HepG2 (cell line): ENCODE data around the gene CD109. TPM values are rescaled to one million over a fixed set of nuclear protein-coding genes. Genes with fewer than 3 reads are reported as not detected.

Experiments
- ATAC-seq: fragments of 200-7000 bp; cut with Tn5 transposase; 3 replicates; pipeline ENCODE4 v1.9.1; 2020; ENCODE audit warnings: mild to moderate bottlenecking, moderate library complexity
- BruUV-seq: library from RNA; stranded (reverse); fragments of 400-500 nt; replicated peaks from 2 replicates; lab custom pipeline; 2021; lab: Mats Ljungman, UMichigan
- CTCF ChIA-PET: fragments of 300-600 bp; formaldehyde crosslinking; extraction: SDS; loops from one replicate; lab custom pipeline; 2021; ENCODE audit warnings: low total read pairs, inconsistent platforms, low intra/inter-chr PET ratio; lab: Yijun Ruan, JAX
- POLR2A ChIA-PET: fragments of 350-600 bp; sonication (Branson Sonifier 250); formaldehyde crosslinking; loops from one replicate; lab custom pipeline; 2020; ENCODE audit warnings: antibody characterized with exemption, inconsistent platforms; lab: Yijun Ruan, JAX
- DNase-seq: peaks from one replicate; pipeline ENCODE4 v3.0.0-alpha.2; 2015; ENCODE audit warnings: low spot score
- FAIRE-seq: peaks from 3 replicates; lab custom pipeline; 2011; peaks lifted over from hg19 to GRCh38; lab: Jason Lieb, UNC
- H2AFZ ChIP-seq: one replicate; pipeline ENCODE4 v1.6.1; 2011; ENCODE audit warnings: low read length, inconsistent platforms
- H3K27ac ChIP-seq: fragments of 300-600 bp; 3 replicates; pipeline ENCODE4 v1.8.0; 2011; ENCODE audit warnings: mixed run types, mild to moderate bottlenecking, mixed read lengths, low read length, inconsistent platforms; ENCODE audit not compliant: insufficient read depth; ENCODE audit errors: extremely low read length
- H3K27me3 ChIP-seq, 2 experiments: fragments of 200-600 bp in 1 of 2; 2 replicates in 1 of 2; 3 replicates in 1 of 2; pipeline versions ENCODE4 v1.6.0 to v1.8.0; 2011; ENCODE audit warnings: low read length in 2 of 2, mild to moderate bottlenecking in 2 of 2, moderate library complexity in 2 of 2, inconsistent platforms in 1 of 2; ENCODE audit not compliant: insufficient read depth in 2 of 2, control insufficient read depth in 1 of 2
- H3K36me3 ChIP-seq, 2 experiments: fragments of 200-600 bp in 1 of 2; replicated peaks in 1 of 2; 2 replicates in 1 of 2; 3 replicates in 1 of 2; pipeline versions ENCODE4 v1.5.1 to v1.8.0; 2011; ENCODE audit warnings: low read length in 2 of 2, inconsistent platforms in 1 of 2; ENCODE audit not compliant: insufficient read depth in 2 of 2, control insufficient read depth in 1 of 2
- H3K4me1 ChIP-seq: 2 replicates; pipeline ENCODE4 v1.5.1; 2012; ENCODE audit warnings: low read length, inconsistent platforms; ENCODE audit not compliant: insufficient read depth
- H3K4me2 ChIP-seq: 2 replicates; pipeline ENCODE4 v1.6.0; 2011; ENCODE audit warnings: low read depth, low read length, inconsistent platforms
- H3K4me3 ChIP-seq, 3 experiments: fragments of 200-600 bp in 1 of 3; sonication (generic), shearing (Covaris generic) in 1 of 3; replicated peaks in 1 of 3; 2 replicates each; pipeline ENCODE4 v1.5.1; 2011 to 2016; ENCODE audit warnings: low read length in 3 of 3, inconsistent platforms in 2 of 3, low read depth in 2 of 3, mild to moderate bottlenecking in 2 of 3, control low read depth in 1 of 3, mixed read lengths in 1 of 3; ENCODE audit not compliant: insufficient read depth in 1 of 3
- H3K79me2 ChIP-seq: one replicate; pipeline ENCODE4 v1.6.1; 2011; ENCODE audit warnings: low read length, inconsistent platforms; ENCODE audit not compliant: insufficient read depth
- H3K9ac ChIP-seq: 2 replicates; pipeline ENCODE4 v1.6.0; 2011; ENCODE audit warnings: mild to moderate bottlenecking, low read depth, low read length, inconsistent platforms; ENCODE audit not compliant: insufficient read depth
- H3K9me3 ChIP-seq: 2 replicates; pipeline ENCODE4 v1.5.1; 2012; ENCODE audit warnings: mild to moderate bottlenecking, low read length
- H4K20me1 ChIP-seq: 2 replicates; pipeline ENCODE4 v1.6.0; 2011; ENCODE audit warnings: inconsistent platforms, mild to moderate bottlenecking, low read length, moderate library complexity; ENCODE audit not compliant: insufficient read depth
- GABPB1 ChIP-seq: IDR thresholded peaks from 2 replicates; pipeline ENCODE4 v1.6.1; 2016; ENCODE audit warnings: mild to moderate bottlenecking, missing genetic modification reagents, moderate library complexity, missing compliant biosample characterization
- MATR3 ChIP-seq: sonication (generic); formaldehyde crosslinking; IDR thresholded peaks from 2 replicates; pipeline ENCODE4 v1.4.0; 2020; ENCODE audit warnings: missing genetic modification reagents
- MED13 ChIP-seq: sonication (generic); formaldehyde crosslinking; IDR thresholded peaks from 2 replicates; pipeline ENCODE4 v1.5.0; 2020; ENCODE audit warnings: missing genetic modification reagents
- MLLT10 ChIP-seq: sonication (generic); formaldehyde crosslinking; IDR thresholded peaks from 2 replicates; pipeline ENCODE4 v1.4.0; 2020; ENCODE audit warnings: missing genetic modification reagents
- PLSCR1 ChIP-seq: sonication (generic); formaldehyde crosslinking; IDR thresholded peaks from 2 replicates; pipeline ENCODE4 v1.5.0; 2020; ENCODE audit warnings: missing genetic modification reagents, mild to moderate bottlenecking, borderline replicate concordance
- SMAD1 ChIP-seq: sonication (generic); formaldehyde crosslinking; IDR thresholded peaks from 2 replicates; pipeline ENCODE4 v1.4.0; 2020; ENCODE audit warnings: missing genetic modification reagents, low read depth, mild to moderate bottlenecking, borderline replicate concordance
- ZHX2 ChIP-seq, 2 experiments: sonication (generic) in 1 of 2; formaldehyde crosslinking in 1 of 2; IDR thresholded peaks; 2 replicates each; pipeline versions ENCODE4 v1.6.1 to v1.9.0; 2014 to 2022; ENCODE audit warnings: antibody characterized with exemption in 1 of 2, borderline replicate concordance in 1 of 2, inconsistent platforms in 1 of 2, low read depth in 1 of 2, missing genetic modification reagents in 1 of 2
- ZNF510 ChIP-seq: sonication (generic); formaldehyde crosslinking; IDR thresholded peaks from 2 replicates; pipeline ENCODE4 v1.4.0; 2020; ENCODE audit warnings: low read depth, mild to moderate bottlenecking, missing genetic modification reagents
- ZSCAN30 ChIP-seq: sonication (generic); formaldehyde crosslinking; IDR thresholded peaks from 2 replicates; pipeline ENCODE4 v1.5.0; 2020; ENCODE audit warnings: mild to moderate bottlenecking, missing genetic modification reagents
- ZSCAN5A ChIP-seq: sonication (generic); formaldehyde crosslinking; IDR thresholded peaks from 2 replicates; pipeline ENCODE4 v1.8.0; 2022; ENCODE audit warnings: mild to moderate bottlenecking, missing genetic modification reagents, borderline replicate concordance
- WGBS: methylation state at CpG from one replicate; pipeline ENCODE4 v1.1.6; 2017; ENCODE audit warnings: low lambda C conversion rate; 5-methylcytosine and 5-hydroxymethylcytosine counted together
- in situ Hi-C: cut with HindIII; loops from 2 replicates; pipeline ENCODE4 v1.10.0; 2017; ENCODE audit warnings: low pct_unique_long_range_greater_than_20kb; ENCODE audit not compliant: extremely low pct_ligation_motif_present
- intact Hi-C: fragments of 100-400 bp; cut with micrococcal nuclease; formaldehyde crosslinking; loops from one replicate; pipeline ENCODE4 v1.10.0; 2022; ENCODE audit not compliant: unreplicated experiment
- polyA plus RNA-seq, 8 experiments: library from polyadenylated mRNA; depleted of rRNA in 3 of 8; stranded (reverse) in 7 of 8; unstranded in 1 of 8; fragments of >200 nt; fragmentation: Illumina TruSeq in 4 of 8; extraction: Trizol in 4 of 8; gene quantifications; 2 replicates each; pipeline versions ENCODE4 v1.2.1 to v1.2.3, GENCODE V29; 2011 to 2016; ENCODE audit warnings: low read depth in 4 of 8, missing spikeins in 1 of 8, mixed read lengths in 1 of 8; ENCODE audit not compliant: insufficient read depth in 1 of 8
- total RNA-seq, 5 experiments: library from RNA; depleted of rRNA; stranded (reverse); fragments of >200 nt; fragmentation: Illumina TruSeq; extraction: Trizol; gene quantifications; 2 replicates each; pipeline ENCODE4 v1.2.3, GENCODE V29; 2016; ENCODE audit warnings: low read depth in 1 of 5

CD109 gene
- total and polyA plus RNA-seq, 2 of the 13 experiments (the other 11 are each of a cell fraction or from before 2014, with no cell fraction given): 0.93 to 2.1 TPM

GRCh38 chr6:73747289-73747688 is 51.3 kb downstream of the CD109 start:
- TF ChIP-seq GABPB1 (CRISPR knock-in tag): no peak
- in situ Hi-C loops: loop anchor here (25.0 kb wide), 1 partner anchor 1465 kb away; the partner anchor contains the start of gene COL12A1
- Histone ChIP-seq H3K79me2 (no peaks in the 10 kb centered on the region), H3K27me3 (no peaks in the 10 kb centered on the region), H3K4me3 (no peak overlapping the region), H3K9ac (no peak overlapping the region), H4K20me1 (no peaks in the 10 kb centered on the region), H3K4me2 (no peak overlapping the region), H3K4me1 (no peaks in the 10 kb centered on the region), H3K27ac (no peak overlapping the region), H2AFZ (no peak overlapping the region), H3K9me3 (no peaks in the 10 kb centered on the region), H3K36me3 (no peaks in the 10 kb centered on the region)
- no peak for DNase-seq
- no peak for FAIRE-seq
- intact Hi-C loops: no loop called here
- WGBS: 64% methylated on average over 2 of the region's 2 CpGs
- CTCF ChIA-PET: no interaction called here
- BruUV-seq: no TSS peak
- no peak for ATAC-seq
- POLR2A ChIA-PET: no interaction called here

- in situ Hi-C loops: no loop called here
- H3K4me1 ChIP-seq: no peaks in the 10 kb centered on the region
- BruUV-seq: no TSS peak
- H3K4me3 ChIP-seq: no peak overlapping the region
- no peak overlapping the region for H3K4me2 ChIP-seq
- FAIRE-seq (no peak), DNase-seq (no peak), ATAC-seq (no peak)
- H3K9me3 ChIP-seq: no peaks in the 10 kb centered on the region
- no peaks in the 10 kb centered on the region for H3K79me2 ChIP-seq
- H3K9ac ChIP-seq: no peak overlapping the region
- intact Hi-C loops: no loop called here
- ChIA-PET POLR2A (no interaction called here), CTCF (no interaction called here)
- no peaks in the 10 kb centered on the region for H3K36me3 ChIP-seq
- 46% methylated on average over 3 of the region's 3 CpGs for WGBS
- no peak overlapping the region for H2AFZ ChIP-seq
- no peaks in the 10 kb centered on the region for H3K27me3 ChIP-seq
- no peak overlapping the region for H3K27ac ChIP-seq
- no peaks in the 10 kb centered on the region for H4K20me1 ChIP-seq
- TF ChIP-seq MED13: no peak
- no peak for TF ChIP-seq ZHX2 (IDR thresholded peaks at IDR 0.05; ENCODE audit: low read depth)
- TF ChIP-seq ZHX2 (CRISPR knock-in tag; IDR thresholded peaks at IDR 0.05; ENCODE audit: borderline replicate concordance): no peak
- no peak for TF ChIP-seq MLLT10 (CRISPR knock-in tag)
- no peak for TF ChIP-seq MATR3 (CRISPR knock-in tag)
- no peak for TF ChIP-seq ZNF510 (CRISPR knock-in tag)
- TF ChIP-seq SMAD1 (CRISPR knock-in tag): no peak
- no peak for TF ChIP-seq ZSCAN5A (CRISPR knock-in tag)
- TF ChIP-seq ZSCAN30 (CRISPR knock-in tag): no peak
- TF ChIP-seq PLSCR1 (CRISPR knock-in tag): no peak
Observed at GRCh38 chr6:73752943-73753342, 56.9 kb downstream of the CD109 start.
